GM12875 (cell line): ENCODE measurements around the gene FAM153A.
"Not testable (repeated sequence)": the region's sequence is repeated elsewhere in the genome, so short reads cannot be mapped to it uniquely, and the experiment has no call there.

Experiments
- H3K4me3 ChIP-seq: one replicate; pipeline ENCODE4 v1.5.1; 2011; ENCODE audit warnings: low read depth, low read length, control low read depth

Gene FAM153A

GRCh38 chr5:177782792-177783633 is at the start of gene FAM153A:
FAM153A (minus strand) TSS chr5:177782899.
- not testable (repeated sequence) for H3K4me3 ChIP-seq

GRCh38 chr5:177832287-177832686 is 49.6 kb upstream of the FAM153A start:
- H3K4me3 ChIP-seq, result not testable (repeated sequence)

- not testable (repeated sequence) for H3K4me3 ChIP-seq
Observed at GRCh38 chr5:177826073-177826472, 43.4 kb upstream of the FAM153A start.

GRCh38 chr5:177824776-177825175 is 42.1 kb upstream of the FAM153A start:
- H3K4me3 ChIP-seq, result not testable (repeated sequence)

- H3K4me3 ChIP-seq, result not testable (repeated sequence)
Observed at GRCh38 chr5:177822489-177822888, 39.8 kb upstream of the FAM153A start.

GRCh38 chr5:177819664-177820063 is 37.0 kb upstream of the FAM153A start:
- not testable (repeated sequence) for H3K4me3 ChIP-seq

- not testable (repeated sequence) for H3K4me3 ChIP-seq
Observed at GRCh38 chr5:177812814-177813425, 30.2 kb upstream of the FAM153A start.

- not testable (repeated sequence) for H3K4me3 ChIP-seq
Observed at GRCh38 chr5:177812160-177812743, 29.6 kb upstream of the FAM153A start.

GRCh38 chr5:177809209-177809913 is 26.7 kb upstream of the FAM153A start:
- H3K4me3 ChIP-seq, result not testable (repeated sequence)

- H3K4me3 ChIP-seq, result not testable (repeated sequence)
Observed at GRCh38 chr5:177808420-177808819, 25.7 kb upstream of the FAM153A start.

- not testable (repeated sequence) for H3K4me3 ChIP-seq
Observed at GRCh38 chr5:177807265-177807664, 24.6 kb upstream of the FAM153A start.

- not testable (repeated sequence) for H3K4me3 ChIP-seq
Observed at GRCh38 chr5:177801427-177801826, 18.7 kb upstream of the FAM153A start.

- not testable (repeated sequence) for H3K4me3 ChIP-seq
Observed at GRCh38 chr5:177798237-177798840, 15.6 kb upstream of the FAM153A start.

- H3K4me3 ChIP-seq, result not testable (repeated sequence)
Observed at GRCh38 chr5:177793272-177793671, 10.6 kb upstream of the FAM153A start.

GRCh38 chr5:177791649-177792048 is 8.9 kb upstream of the FAM153A start:
- H3K4me3 ChIP-seq, result not testable (repeated sequence)

GRCh38 chr5:177782169-177782568 is 530 bp downstream of the FAM153A start:
- not testable (repeated sequence) for H3K4me3 ChIP-seq

GRCh38 chr5:177771206-177771605 is 11.5 kb downstream of the FAM153A start:
- H3K4me3 ChIP-seq, result not testable (repeated sequence)

- H3K4me3 ChIP-seq, result not testable (repeated sequence)
Observed at GRCh38 chr5:177770646-177771045, 12.1 kb downstream of the FAM153A start.

GRCh38 chr5:177763737-177764508 is 18.8 kb downstream of the FAM153A start:
- H3K4me3 ChIP-seq, result not testable (repeated sequence)

- H3K4me3 ChIP-seq, result not testable (repeated sequence)
Observed at GRCh38 chr5:177760954-177761353, 21.7 kb downstream of the FAM153A start.
